B cell (primary cell): ENCODE measurements around the gene ETS1. TPM values are rescaled to one million over a fixed set of nuclear protein-coding genes. Genes with fewer than 3 reads are reported as not detected.

Experiments
- ATAC-seq: fragments of 200-7000 bp; cut with Tn5 transposase; one replicate; pipeline ENCODE4 v1.10.0; 2021; ENCODE audit warnings: low read depth, mild to moderate bottlenecking, moderate number of reproducible peaks, moderate library complexity
- CTCF ChIA-PET: fragments of 350-600 bp; sonication (Branson Sonifier 250); formaldehyde crosslinking; loops from one replicate; lab custom pipeline; 2021; ENCODE audit warnings: antibody characterized with exemption, inconsistent platforms; lab: Charles Lee
- POLR2A ChIA-PET: fragments of 350-600 bp; sonication (Branson Sonifier 250); formaldehyde crosslinking; loops from one replicate; lab custom pipeline; 2021; ENCODE audit warnings: antibody characterized with exemption; lab: Charles Lee
- DNase-seq: peaks from one replicate; pipeline ENCODE4 v3.0.0; 2013
- H2AFZ ChIP-seq: 2 replicates; pipeline ENCODE4 v1.6.1; 2012; ENCODE audit warnings: mild to moderate bottlenecking, low read depth, low read length; ENCODE audit not compliant: insufficient read depth, poor library complexity, severe bottlenecking
- H3K27ac ChIP-seq, 2 donors: 1 replicate in 1 of 2; 2 replicates in 1 of 2; pipeline ENCODE4 v1.5.1; 2012 to 2013; ENCODE audit warnings: low read length in 2 of 2, mild to moderate bottlenecking in 2 of 2, moderate library complexity in 1 of 2
- H3K27me3 ChIP-seq, 4 experiments: fragments of 200-600 bp in 1 of 4; sonication (generic) in 1 of 4; replicated peaks in 1 of 4; 1 replicate in 2 of 4; 2 replicates in 2 of 4; pipeline versions ENCODE4 v1.6.1 to v1.7.0; 2013 to 2016; ENCODE audit warnings: low read length in 3 of 4, mild to moderate bottlenecking in 2 of 4, mixed read lengths in 1 of 4, moderate library complexity in 1 of 4; ENCODE audit not compliant: insufficient read depth in 4 of 4, control insufficient read depth in 3 of 4; ENCODE audit errors: control extremely low read depth in 1 of 4
- H3K36me3 ChIP-seq, 2 experiments: replicated peaks in 1 of 2; 1 replicate in 1 of 2; 2 replicates in 1 of 2; pipeline versions ENCODE4 v1.6.1 to v1.7.1; 2013; ENCODE audit warnings: low read length in 1 of 2; ENCODE audit not compliant: insufficient read depth in 2 of 2, control insufficient read depth in 1 of 2; ENCODE audit errors: control extremely low read depth in 1 of 2, extremely low read depth in 1 of 2
- H3K4me1 ChIP-seq, 2 donors: fragments of 200-600 bp in 1 of 2; sonication (generic) in 1 of 2; 1 replicate in 1 of 2; 2 replicates in 1 of 2; pipeline versions ENCODE4 v1.5.1 to v1.6.1; 2013 to 2017; ENCODE audit warnings: low read length in 2 of 2; ENCODE audit not compliant: control insufficient read depth in 2 of 2, insufficient read depth in 2 of 2
- H3K4me2 ChIP-seq: replicated peaks from 2 replicates; pipeline ENCODE3; 2012; ENCODE audit warnings: mild to moderate bottlenecking, low read depth, low read length; ENCODE audit not compliant: poor library complexity, severe bottlenecking
- H3K4me3 ChIP-seq, 5 experiments: fragments of 200-600 bp in 1 of 5; sonication (generic) in 1 of 5; 1 replicate in 3 of 5; 2 replicates in 2 of 5; pipeline versions ENCODE4 v1.5.1 to v1.7.0; 2011 to 2016; ENCODE audit warnings: low read length in 4 of 5, mild to moderate bottlenecking in 4 of 5, low read depth in 2 of 5, control low read depth in 1 of 5, moderate library complexity in 1 of 5; ENCODE audit not compliant: insufficient read depth in 1 of 5; ENCODE audit errors: control extremely low read depth in 1 of 5, extremely low read depth in 1 of 5
- H3K79me2 ChIP-seq: fragments of 200-600 bp; sonication (generic); one replicate; pipeline ENCODE4 v1.6.0; 2016; ENCODE audit warnings: low read length; ENCODE audit not compliant: control insufficient read depth, insufficient read depth
- H3K9ac ChIP-seq: fragments of 200-600 bp; sonication (generic); 2 replicates; pipeline ENCODE4 v1.6.1; 2017; ENCODE audit warnings: mild to moderate bottlenecking, low read length, moderate library complexity
- H3K9me3 ChIP-seq, 3 donors: one replicate each; pipeline versions ENCODE4 v1.6.1 to v1.7.1; 2013; ENCODE audit warnings: low read length in 2 of 3; ENCODE audit not compliant: control insufficient read depth in 2 of 3, insufficient read depth in 1 of 3; ENCODE audit errors: control extremely low read depth in 1 of 3
- H4K20me1 ChIP-seq: 2 replicates; pipeline ENCODE4 v1.6.0; 2012; ENCODE audit warnings: mild to moderate bottlenecking, low read length; ENCODE audit not compliant: insufficient read depth, control insufficient read depth, poor library complexity, severe bottlenecking
- H3K27ac Mint-ChIP-seq: one replicate; pipeline ENCODE4 v1.8.0; 2021; ENCODE audit warnings: mixed read lengths
- H3K27me3 Mint-ChIP-seq: one replicate; pipeline ENCODE4 v1.8.0; 2021; ENCODE audit warnings: mixed read lengths
- H3K4me1 Mint-ChIP-seq: one replicate; pipeline ENCODE4 v1.8.0; 2021; ENCODE audit warnings: mixed read lengths
- H3K4me3 Mint-ChIP-seq: one replicate; pipeline ENCODE4 v1.8.0; 2021; ENCODE audit warnings: mixed read lengths
- H3K9me3 Mint-ChIP-seq: one replicate; pipeline ENCODE4 v1.8.0; 2022; ENCODE audit warnings: mixed read lengths; ENCODE audit not compliant: insufficient read depth
- EZH2 ChIP-seq: IDR thresholded peaks from 2 replicates; pipeline ENCODE4 v1.6.1; 2012; ENCODE audit warnings: borderline replicate concordance, low read depth, mild to moderate bottlenecking, moderate library complexity, low read length; ENCODE audit not compliant: insufficient read depth, poor library complexity, severe bottlenecking
- WGBS: methylation state at CpG from one replicate; pipeline ENCODE4 v1.1.5; 2013; ENCODE audit warnings: missing lambda C conversion rate; ENCODE audit not compliant: insufficient coverage; 5-methylcytosine and 5-hydroxymethylcytosine counted together
- intact Hi-C: fragments of 100-400 bp; cut with micrococcal nuclease; formaldehyde crosslinking; loops from one replicate; pipeline ENCODE4 v1.10.0; 2022
- polyA plus RNA-seq: library from polyadenylated mRNA; depleted of rRNA; stranded (reverse); fragments of >200 nt; gene quantifications from 2 replicates; pipeline ENCODE4 v1.2.3, GENCODE V29; 2012
- total RNA-seq, 2 donors: library from RNA; stranded (reverse); fragments of 120-200 nt in 1 of 2; gene quantifications; 1 replicate in 1 of 2; 2 replicates in 1 of 2; pipeline versions ENCODE4 v1.2.3 to v1.2.4, GENCODE V29; 2013 to 2022
- TF ChIP-seq, protein P1 (sequence below): fragments of 200-600 bp; IDR thresholded peaks from one replicate; pipeline ENCODE4 v1.8.0; 2022; ENCODE audit warnings: antibody characterized with exemption, mild to moderate bottlenecking

ETS1 gene
- total and polyA plus RNA-seq, 2 donors (not counting 1 experiment from before 2014, with no cell fraction given), result 115 to 271 TPM

DNA sequence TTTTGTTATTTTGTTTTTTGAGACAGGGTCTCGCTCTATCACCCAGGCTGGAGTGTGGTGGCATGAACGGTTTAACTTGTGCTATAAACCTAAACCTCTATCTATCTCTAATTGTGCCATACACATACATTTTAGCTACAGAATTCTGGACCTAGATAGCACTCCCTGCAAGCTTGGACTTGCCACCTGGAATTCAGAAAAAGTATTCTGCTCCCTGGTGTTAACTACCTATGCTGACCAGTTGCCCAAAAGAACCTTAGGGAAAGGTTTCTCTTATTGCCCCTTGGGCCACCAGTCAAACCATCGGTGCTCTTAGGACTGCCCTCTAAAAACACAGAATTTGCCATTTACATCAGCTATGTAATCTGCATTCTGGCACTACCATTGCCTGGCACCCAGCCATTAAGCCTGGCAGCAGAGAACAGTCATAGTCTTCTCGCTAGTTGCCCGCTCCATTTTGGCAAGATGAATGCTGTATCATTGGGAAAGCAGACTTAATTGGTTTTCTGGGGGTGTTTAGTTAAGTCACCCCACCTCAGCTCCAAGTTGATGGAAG lies 55.3 kb downstream of the ETS1 start:
- Histone ChIP-seq H3K27ac (no peak overlapping the region), H4K20me1 (no peaks in the 10 kb centered on the region), H3K36me3 (no peaks in the 10 kb centered on the region), H3K27me3 (no peaks in the 10 kb centered on the region), H2AFZ (no peak overlapping the region), H3K4me2 (no peak overlapping the region), H3K79me2 (no peaks in the 10 kb centered on the region), H3K4me1 (peaks cover 11% of the 10 kb centered on the region in 2 donors), H3K4me3 (no peak overlapping the region), H3K9ac (no peak overlapping the region), H3K9me3 (no peaks in the 10 kb centered on the region)
- H3K9me3 Mint-ChIP-seq, result no peaks in the 10 kb centered on the region
- intact Hi-C loops, result no loop called here
- ChIA-PET CTCF (interaction anchor here (0.7 to 1.6 kb wide), 3 partner anchors 99 to 226 kb away, joined by 3 to 7 read pairs (median 4); no protein-coding TSS in a partner anchor), POLR2A (interaction anchor here (0.7 kb wide), 1 partner anchor 13 kb away, joined by 7 read pairs; no protein-coding TSS in a partner anchor)
- H3K4me1 Mint-ChIP-seq, result peaks cover 14% of the 10 kb centered on the region
- ATAC-seq (no peak), DNase-seq (no peak)
- H3K27ac Mint-ChIP-seq, result no peak overlapping the region
- WGBS, result 86% methylated on average over 1 of the region's 5 CpGs
- no peaks in the 10 kb centered on the region for H3K27me3 Mint-ChIP-seq
- H3K4me3 Mint-ChIP-seq, result no peak overlapping the region
- TF ChIP-seq EZH2, result no peak
- TF ChIP-seq, protein P1, sequence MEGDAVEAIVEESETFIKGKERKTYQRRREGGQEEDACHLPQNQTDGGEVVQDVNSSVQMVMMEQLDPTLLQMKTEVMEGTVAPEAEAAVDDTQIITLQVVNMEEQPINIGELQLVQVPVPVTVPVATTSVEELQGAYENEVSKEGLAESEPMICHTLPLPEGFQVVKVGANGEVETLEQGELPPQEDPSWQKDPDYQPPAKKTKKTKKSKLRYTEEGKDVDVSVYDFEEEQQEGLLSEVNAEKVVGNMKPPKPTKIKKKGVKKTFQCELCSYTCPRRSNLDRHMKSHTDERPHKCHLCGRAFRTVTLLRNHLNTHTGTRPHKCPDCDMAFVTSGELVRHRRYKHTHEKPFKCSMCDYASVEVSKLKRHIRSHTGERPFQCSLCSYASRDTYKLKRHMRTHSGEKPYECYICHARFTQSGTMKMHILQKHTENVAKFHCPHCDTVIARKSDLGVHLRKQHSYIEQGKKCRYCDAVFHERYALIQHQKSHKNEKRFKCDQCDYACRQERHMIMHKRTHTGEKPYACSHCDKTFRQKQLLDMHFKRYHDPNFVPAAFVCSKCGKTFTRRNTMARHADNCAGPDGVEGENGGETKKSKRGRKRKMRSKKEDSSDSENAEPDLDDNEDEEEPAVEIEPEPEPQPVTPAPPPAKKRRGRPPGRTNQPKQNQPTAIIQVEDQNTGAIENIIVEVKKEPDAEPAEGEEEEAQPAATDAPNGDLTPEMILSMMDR, result no peak

DNA sequence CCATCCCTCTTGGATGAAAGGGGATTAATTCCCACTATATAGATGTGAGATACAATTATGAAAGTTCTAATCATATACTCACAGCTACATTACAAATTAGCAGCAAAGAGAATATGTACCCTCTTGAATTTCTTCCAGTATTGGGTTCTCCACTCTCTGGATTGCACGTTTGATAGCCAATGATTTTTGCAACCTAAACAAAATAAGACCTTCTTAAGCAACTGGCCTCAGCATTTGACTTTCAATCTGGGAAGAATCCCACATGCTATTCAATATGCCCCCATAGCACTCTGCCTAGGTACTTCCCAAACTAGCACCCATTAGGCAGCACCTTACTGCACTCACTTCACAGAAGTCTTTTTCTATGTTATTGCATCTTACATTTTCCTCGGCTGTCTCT lies 55.8 kb downstream of the ETS1 start:
- DNase-seq (no peak), ATAC-seq (no peak)
- H3K4me2 ChIP-seq, result no peak overlapping the region
- H3K27ac ChIP-seq, result no peak overlapping the region
- Mint-ChIP-seq H3K4me1 (peaks cover 16% of the 10 kb centered on the region), H3K27ac (no peak overlapping the region), H3K27me3 (no peaks in the 10 kb centered on the region), H3K9me3 (no peaks in the 10 kb centered on the region), H3K4me3 (no peak overlapping the region)
- TF ChIP-seq, protein P1, result no peak
- no peak for TF ChIP-seq EZH2
- no peaks in the 10 kb centered on the region for H4K20me1 ChIP-seq
- intact Hi-C loops, result no loop called here
- H3K27me3 ChIP-seq, result no peaks in the 10 kb centered on the region
- H3K9ac ChIP-seq, result no peak overlapping the region
- POLR2A ChIA-PET, result no interaction called here
- CTCF ChIA-PET, result interaction anchor here (1.1 to 1.6 kb wide), 3 partner anchors 19 to 100 kb away, joined by 3 to 7 read pairs (median 4); no protein-coding TSS in a partner anchor
- peaks cover 11% of the 10 kb centered on the region in 2 donors for H3K4me1 ChIP-seq
- H3K79me2 ChIP-seq, result no peaks in the 10 kb centered on the region
- no peaks in the 10 kb centered on the region for H3K9me3 ChIP-seq
- H3K36me3 ChIP-seq, result no peaks in the 10 kb centered on the region
- H3K4me3 ChIP-seq, result no peak overlapping the region
- no peak overlapping the region for H2AFZ ChIP-seq
- WGBS, result 100% methylated on average over 1 of the region's 2 CpGs
